AG04450 (cell line): ENCODE measurements around the gene RNF217. TPM values are rescaled to one million over a fixed set of nuclear protein-coding genes. Genes with fewer than 3 reads are reported as not detected.

Experiments
- CTCF ChIA-PET: fragments of 300-600, 350-600 bp; formaldehyde crosslinking; extraction: SDS; loops from one replicate; lab custom pipeline; 2022; ENCODE audit warnings: antibody characterized with exemption, inconsistent platforms; lab: Charles Lee
- POLR2A ChIA-PET: fragments of 350-600 bp; formaldehyde crosslinking; extraction: SDS; loops from one replicate; lab custom pipeline; 2021; ENCODE audit warnings: antibody characterized with exemption, inconsistent platforms; lab: Yijun Ruan, JAX
- DNase-seq: peaks from one replicate; pipeline ENCODE4 v3.0.0-alpha.2; 2011; ENCODE audit warnings: low read depth, low spot score
- H3K27ac ChIP-seq: one replicate; pipeline ENCODE4 v1.5.1; 2012; ENCODE audit warnings: low read depth, low read length, control low read depth
- H3K27me3 ChIP-seq: one replicate; pipeline ENCODE4 v1.6.0; 2012; ENCODE audit warnings: low read length; ENCODE audit not compliant: control insufficient read depth, insufficient read depth
- H3K4me3 ChIP-seq: 2 replicates; pipeline ENCODE4 v1.5.1; 2011; ENCODE audit warnings: mild to moderate bottlenecking, low read depth, low read length, control low read depth
- H3K9me3 ChIP-seq: 2 replicates; pipeline ENCODE4 v1.5.1; 2012; ENCODE audit warnings: low read length; ENCODE audit not compliant: control insufficient read depth, insufficient read depth
- polyA plus RNA-seq: library from polyadenylated mRNA; depleted of rRNA; stranded (reverse); fragments of >200 nt; gene quantifications from 2 replicates; pipeline ENCODE4 v1.2.3, GENCODE V29; 2011
- TF ChIP-seq, protein P1 (sequence below): IDR thresholded peaks from 2 replicates; pipeline ENCODE4 v1.5.1; 2011; ENCODE audit warnings: low read depth, low read length, control low read depth, inconsistent platforms

The RNF217 gene
- polyA plus RNA-seq, 1 experiment = 24.6 TPM

- TF ChIP-seq, protein P1, sequence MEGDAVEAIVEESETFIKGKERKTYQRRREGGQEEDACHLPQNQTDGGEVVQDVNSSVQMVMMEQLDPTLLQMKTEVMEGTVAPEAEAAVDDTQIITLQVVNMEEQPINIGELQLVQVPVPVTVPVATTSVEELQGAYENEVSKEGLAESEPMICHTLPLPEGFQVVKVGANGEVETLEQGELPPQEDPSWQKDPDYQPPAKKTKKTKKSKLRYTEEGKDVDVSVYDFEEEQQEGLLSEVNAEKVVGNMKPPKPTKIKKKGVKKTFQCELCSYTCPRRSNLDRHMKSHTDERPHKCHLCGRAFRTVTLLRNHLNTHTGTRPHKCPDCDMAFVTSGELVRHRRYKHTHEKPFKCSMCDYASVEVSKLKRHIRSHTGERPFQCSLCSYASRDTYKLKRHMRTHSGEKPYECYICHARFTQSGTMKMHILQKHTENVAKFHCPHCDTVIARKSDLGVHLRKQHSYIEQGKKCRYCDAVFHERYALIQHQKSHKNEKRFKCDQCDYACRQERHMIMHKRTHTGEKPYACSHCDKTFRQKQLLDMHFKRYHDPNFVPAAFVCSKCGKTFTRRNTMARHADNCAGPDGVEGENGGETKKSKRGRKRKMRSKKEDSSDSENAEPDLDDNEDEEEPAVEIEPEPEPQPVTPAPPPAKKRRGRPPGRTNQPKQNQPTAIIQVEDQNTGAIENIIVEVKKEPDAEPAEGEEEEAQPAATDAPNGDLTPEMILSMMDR = no peak
- Histone ChIP-seq H3K9me3 (no peaks in the 10 kb centered on the region), H3K27me3 (no peaks in the 10 kb centered on the region), H3K27ac (no peak overlapping the region), H3K4me3 (no peak overlapping the region)
- ChIA-PET POLR2A (no interaction called here), CTCF (no interaction called here)
- no peak for DNase-seq
These were observed 35.8 kb upstream of the RNF217 start for GRCh38 chr6:124926435-124926834.

- TF ChIP-seq, protein P1 = no peak
- peak; percentile 3 for DNase-seq
- Histone ChIP-seq H3K9me3 (no peaks in the 10 kb centered on the region), H3K4me3 (no peak overlapping the region), H3K27ac (no peak overlapping the region), H3K27me3 (no peaks in the 10 kb centered on the region)
- POLR2A ChIA-PET = no interaction called here
- CTCF ChIA-PET = no interaction called here
These were observed 34.4 kb upstream of the RNF217 start for GRCh38 chr6:124927806-124928205.

GRCh38 chr6:124928851-124929250 lies 33.4 kb upstream of the RNF217 start:
- H3K9me3 ChIP-seq = no peaks in the 10 kb centered on the region
- H3K27me3 ChIP-seq = no peaks in the 10 kb centered on the region
- TF ChIP-seq, protein P1 = no peak
- H3K4me3 ChIP-seq = no peak overlapping the region
- H3K27ac ChIP-seq = no peak overlapping the region
- CTCF ChIA-PET = interaction anchor here (2.7 kb wide), 1 partner anchor 185 kb away, joined by 13 read pairs; no protein-coding TSS in a partner anchor
- no peak for DNase-seq
- POLR2A ChIA-PET = no interaction called here

- no peak for DNase-seq
- ChIA-PET POLR2A (no interaction called here), CTCF (no interaction called here)
- TF ChIP-seq, protein P1 = no peak
- no peak overlapping the region for H3K4me3 ChIP-seq
- H3K27ac ChIP-seq = no peak overlapping the region
- no peaks in the 10 kb centered on the region for H3K27me3 ChIP-seq
- H3K9me3 ChIP-seq = no peaks in the 10 kb centered on the region
These were observed 24.6 kb upstream of the RNF217 start for GRCh38 chr6:124937645-124938044.

- Histone ChIP-seq H3K27me3 (no peaks in the 10 kb centered on the region), H3K27ac (no peak overlapping the region), H3K4me3 (no peak overlapping the region), H3K9me3 (no peaks in the 10 kb centered on the region)
- CTCF ChIA-PET = interaction anchor here (0.5 to 2.0 kb wide), 2 partner anchors 173 to 1035 kb away, joined by 3 to 8 read pairs; no protein-coding TSS in a partner anchor
- TF ChIP-seq, protein P1 = no peak
- POLR2A ChIA-PET = no interaction called here
- no peak for DNase-seq
These were observed 21.0 kb upstream of the RNF217 start for GRCh38 chr6:124941259-124941658.
